NCI-H82 treated with DMSO at 0.1 percent for 48 hours (cell line): Measurements from ENCODE around the gene MCM10.
"Not testable (repeated sequence)": the region's sequence is repeated elsewhere in the genome, so short reads cannot be mapped to it uniquely, and the experiment has no call there.

Experiments used
- DNase-seq: peaks from one replicate; lab custom pipeline; 2025; ENCODE audit not compliant: unreplicated experiment; lab: John Stamatoyannopoulos, UW

Gene MCM10

DNA sequence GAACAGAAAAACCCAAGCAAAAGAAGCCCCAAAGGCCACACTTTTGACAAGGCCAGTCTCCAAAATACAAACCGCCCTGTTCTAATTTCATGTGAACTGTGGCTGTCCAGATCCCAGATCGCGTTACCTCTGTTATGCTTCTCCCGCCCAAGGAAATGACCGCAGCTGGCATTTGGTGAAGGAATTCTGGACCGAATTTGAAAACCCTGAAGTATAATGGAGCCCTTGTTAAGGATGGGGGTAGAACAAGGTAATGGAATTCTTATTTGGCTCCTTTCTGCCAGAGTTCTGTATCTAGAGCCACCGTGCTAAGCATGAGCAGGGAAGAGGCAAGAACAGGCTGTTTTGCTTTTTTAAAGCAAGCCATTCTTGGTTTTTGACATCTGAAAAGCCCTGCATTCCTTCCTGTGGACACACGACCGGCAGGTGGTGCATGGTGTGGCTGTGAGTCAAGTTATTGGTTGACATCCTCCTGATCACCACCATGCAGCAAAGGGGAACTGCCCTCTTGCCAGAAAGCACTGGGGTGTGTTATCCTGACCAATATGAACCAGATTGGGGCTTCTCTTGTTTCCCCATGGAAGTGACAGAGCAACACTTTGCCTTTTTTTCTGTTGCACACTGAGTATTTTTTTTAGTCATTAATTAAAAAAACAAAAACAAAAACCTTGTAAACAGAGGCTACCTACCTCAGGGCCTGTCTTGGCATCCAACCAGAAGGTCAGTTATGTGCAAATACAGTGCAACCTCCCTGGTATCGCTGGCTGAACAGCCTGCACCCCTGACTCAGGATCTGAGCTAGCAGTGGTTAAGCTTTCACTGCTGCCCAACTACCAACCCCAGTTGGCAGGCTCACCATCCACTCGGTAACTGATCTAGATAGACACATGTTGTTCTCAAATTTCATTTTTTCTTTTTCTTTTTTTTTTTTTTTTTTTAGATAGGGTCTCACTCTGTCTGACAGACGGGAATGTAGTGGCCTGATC, 58.6 kb downstream of the MCM10 start:
- DNase-seq, result no peak

DNA sequence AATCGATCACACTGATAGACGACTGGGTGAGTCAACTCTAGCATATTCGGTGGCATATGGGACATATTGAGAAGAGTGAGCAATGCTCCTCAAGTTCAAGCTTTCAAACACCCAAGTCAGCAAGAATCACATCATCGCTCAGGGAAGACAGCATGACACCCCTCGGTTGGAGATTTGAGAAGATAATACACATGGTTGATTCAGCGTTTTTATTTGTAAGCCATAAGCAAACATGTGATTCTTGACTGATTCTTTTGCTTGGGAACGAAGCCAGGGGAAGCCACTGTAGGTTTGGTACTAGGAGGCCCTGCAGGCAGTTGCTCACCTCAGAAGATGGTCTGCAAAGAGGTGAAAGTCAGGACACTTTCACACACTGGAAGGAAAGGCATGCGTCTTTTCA, 60.2 kb downstream of the MCM10 start:
- no peak for DNase-seq

DNA sequence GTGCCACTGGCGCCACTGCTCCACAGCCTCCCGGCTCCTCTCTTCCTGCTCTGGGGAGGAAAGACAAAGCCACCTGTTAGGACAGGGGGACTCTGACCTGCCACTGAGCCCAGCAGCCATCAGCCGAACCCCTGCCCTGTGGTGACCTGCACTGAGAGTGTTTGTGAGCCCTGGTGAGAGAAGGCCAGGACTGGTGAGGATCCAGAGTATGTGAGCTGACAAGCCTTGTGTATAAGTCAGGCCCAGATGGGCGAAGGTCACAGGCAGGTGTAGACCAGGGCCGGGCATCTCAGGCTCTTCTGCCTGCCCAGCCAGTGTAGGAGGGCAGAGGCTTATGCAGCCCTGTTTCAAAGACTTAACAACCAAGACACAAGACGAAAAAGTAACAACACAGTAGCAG, 60.8 kb downstream of the MCM10 start:
- no peak for DNase-seq

DNA sequence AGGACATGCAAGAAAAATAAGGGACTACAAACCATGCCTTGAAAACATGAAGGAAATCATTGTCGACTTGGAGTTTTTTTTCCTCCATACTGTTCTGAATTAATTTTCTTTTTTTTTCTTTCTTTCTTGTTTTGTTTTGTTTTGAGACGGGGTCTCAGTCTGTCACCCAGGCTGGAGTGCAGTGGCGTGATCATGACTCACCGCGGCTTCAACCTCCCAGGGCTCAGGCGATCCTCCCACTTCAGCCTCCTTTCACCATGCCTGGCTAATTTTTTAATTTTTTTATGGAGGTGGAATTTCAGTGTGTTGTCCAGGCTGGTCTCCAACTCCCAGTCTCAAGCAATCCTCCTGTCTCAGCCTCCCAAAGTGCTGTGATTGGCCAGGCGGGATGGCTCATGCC, 61.2 kb downstream of the MCM10 start:
- no peak for DNase-seq

DNA sequence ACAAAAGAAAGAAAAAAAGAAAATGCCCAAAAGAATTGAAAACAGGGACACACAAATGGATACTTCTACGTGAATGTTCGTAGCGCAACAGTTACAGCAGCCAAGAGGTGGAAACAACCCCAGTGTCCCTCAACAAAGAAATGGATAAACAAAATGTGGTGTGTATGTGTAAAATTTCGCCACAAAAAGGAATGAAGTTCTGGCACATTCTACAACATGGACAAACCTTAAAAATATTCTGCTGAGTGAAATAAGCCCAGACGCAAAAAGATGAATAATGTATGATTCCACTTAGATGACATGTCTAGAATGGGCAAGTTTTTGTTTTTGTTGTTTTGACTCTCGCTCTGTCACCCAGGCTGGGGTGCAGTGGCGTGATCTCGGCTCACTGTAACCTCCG, 61.9 kb downstream of the MCM10 start:
- no peak for DNase-seq

DNA sequence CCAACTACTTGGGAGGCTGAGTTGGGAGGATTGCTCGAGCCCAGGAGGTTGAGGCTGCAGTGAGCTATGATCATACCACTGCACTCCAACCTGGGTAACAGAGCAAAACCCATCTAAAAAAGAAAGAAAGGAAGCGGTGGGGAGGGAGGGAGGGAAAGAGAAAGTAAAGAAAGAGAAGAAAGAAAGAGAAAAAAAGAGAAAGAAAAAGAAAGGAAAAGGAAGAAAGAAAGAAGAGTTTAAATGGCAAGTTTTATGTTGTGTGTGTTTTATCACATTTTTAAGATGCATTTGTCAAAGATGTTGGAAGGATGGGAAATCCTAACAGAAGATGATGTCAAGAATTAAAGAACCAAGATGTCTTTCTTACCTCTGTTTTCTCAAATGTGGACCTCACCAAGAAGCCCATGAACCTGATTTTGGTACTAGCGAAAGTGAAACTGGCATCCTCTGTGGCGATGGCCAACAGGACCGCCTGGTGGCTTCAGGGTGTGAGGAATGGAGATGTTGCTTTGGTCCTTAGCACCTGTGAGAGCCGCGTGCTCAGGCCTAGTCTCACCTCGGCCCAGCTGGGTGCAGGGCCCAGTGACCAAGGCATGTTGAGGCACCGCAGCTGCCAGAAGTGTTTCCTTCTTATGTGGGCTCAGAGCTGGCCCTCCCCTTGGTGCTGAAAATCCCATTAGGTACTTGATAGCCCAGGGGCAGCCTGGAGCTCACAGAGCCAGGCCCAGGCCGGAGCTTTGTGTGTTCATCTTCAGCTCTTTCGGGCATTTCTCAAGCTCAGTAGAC, 63.0 kb downstream of the MCM10 start:
- DNase-seq, result no peak

DNA sequence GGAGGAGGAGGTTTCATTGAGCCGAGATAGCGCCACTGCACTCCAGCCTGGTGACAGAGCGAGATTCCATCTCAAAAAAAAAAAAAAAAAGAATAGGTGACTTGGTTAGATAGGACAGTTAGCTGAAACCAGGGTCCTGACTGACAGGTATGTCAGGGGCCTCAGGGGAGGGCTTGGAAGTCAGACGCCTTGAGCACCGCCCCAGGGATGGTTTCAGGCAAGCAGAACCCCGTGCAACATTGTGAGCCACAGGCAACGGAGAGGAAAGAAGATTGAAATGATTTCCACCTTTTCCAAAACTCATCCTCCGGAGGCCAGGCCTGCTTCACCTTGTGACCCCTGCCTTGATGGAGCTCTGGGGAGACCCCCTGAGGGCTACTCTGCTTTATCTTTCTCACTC, 64.2 kb downstream of the MCM10 start:
- DNase-seq, result no peak

DNA sequence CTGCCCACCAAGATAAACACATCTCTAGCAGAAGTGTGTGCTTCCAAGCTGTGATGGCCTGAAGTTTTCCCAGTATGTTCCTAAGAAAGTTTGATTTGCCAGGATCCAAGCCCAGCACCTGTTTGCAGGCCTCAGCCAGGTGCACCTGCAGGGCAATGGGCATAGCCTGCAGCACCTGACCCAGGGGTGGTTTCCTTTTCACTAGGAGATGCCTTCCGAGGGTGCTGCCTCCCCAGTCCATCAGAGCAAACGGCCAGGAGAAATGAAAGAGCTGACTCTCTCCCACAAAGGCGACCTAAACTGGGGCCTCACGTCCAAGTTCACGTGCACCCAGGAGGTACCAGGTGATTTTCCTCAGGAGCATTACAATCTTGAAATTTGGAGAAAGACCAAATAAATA, 65.7 kb downstream of the MCM10 start:
- DNase-seq, result no peak

DNA sequence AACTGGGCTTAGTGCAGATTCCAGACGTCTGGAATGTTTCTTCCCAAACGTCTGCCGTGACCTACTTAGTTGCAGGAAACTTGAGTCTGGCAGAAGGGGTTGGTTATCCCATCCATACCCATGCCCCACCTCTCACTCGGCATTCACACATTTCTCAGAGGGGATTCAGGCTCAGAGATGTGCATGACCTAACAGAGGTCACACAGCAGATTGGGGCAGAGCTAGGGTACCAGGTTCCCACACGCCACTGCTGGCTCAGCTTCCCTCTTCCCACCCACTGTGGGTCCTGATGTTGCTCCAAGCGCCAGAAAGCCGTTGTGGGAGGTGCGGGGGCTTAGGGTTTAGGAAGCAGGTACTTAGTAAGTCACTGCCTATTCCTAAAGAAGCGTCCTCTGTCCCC, 69.8 kb downstream of the MCM10 start:
- no peak for DNase-seq

DNA sequence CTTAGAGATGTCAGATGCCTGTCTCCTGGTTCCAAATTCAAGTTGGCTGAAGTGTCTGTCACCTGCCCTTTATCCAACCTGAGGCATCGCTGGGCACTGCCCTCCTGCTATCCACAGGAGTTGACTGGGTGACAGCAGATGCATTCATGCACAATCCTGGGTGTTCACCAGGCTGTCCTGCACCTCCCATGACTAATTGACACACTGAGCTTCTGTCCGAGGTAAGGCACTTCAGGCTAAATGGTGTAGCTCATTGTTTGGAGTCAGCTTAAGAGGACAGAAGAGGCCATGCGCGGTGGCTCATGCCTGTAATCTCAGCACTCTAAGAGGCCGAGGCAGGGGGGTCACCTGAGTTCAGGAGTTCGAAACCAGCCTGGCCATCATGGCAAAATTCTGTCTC, 70.5 kb downstream of the MCM10 start:
- DNase-seq, result no peak

DNA sequence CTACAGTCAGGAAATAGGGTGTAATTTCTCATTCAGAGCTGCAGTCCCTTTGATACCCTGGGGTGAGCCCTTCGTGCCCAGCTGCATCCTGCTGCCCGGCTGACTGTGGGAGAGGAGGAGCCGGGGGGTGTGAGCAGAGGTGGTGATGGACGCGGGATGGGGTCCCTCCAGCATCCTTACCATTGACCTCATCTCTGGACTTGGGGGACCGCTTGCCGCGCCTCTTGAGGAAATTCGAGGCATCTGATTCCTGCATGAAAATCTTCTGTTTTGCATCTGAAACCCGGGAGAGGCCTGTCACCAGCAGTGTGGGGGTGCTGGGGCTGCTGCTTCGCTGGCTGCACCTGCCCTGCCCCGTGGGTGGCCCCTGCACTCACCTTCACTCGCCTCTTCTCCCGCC, 72.0 kb downstream of the MCM10 start:
- no peak for DNase-seq

DNA sequence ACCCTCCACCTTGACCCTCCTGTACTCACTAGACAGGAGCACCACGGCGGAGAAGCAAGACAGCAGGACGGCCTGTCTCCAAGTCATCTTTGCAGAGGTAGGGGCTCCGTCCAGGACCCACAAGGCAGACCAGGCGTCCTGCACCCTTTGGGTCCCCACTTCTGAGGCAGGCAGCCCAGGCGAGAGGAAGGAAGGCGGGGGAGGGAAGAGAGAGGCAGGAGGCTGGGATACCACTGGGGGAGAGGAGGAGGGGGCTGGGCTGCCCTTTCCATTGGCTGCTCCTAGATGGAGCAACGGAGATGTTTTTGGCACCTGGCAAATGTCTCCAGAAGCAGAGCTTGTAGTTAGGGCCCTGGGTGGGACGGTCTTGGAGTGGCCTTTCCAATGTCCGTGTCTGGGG, 72.8 kb downstream of the MCM10 start, which contains the start of gene UCMA:
Gene UCMA (minus strand): TSS at position 203 of the 400 bp plus-strand sequence. CDS start 116 bp downstream, at position 87.
- no peak for DNase-seq

DNA sequence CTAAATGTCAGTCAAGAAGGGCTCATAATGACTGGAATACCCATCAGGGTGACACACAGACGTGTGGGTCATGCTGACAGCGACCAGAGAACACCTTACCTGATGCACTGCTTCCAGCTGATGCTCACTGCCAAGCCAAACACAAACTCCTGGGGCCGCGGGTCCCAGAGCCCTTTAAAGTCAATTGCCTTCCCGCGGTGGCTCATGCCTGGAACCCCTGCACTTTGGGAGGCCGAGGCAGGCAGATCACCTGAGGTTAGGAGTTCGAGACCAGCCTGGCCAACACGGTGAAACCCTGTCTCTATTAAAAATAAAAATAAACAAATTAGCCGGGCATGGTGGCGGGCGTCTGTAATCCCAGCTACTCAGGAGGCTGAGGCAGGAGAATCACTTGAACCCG, 73.4 kb downstream of the MCM10 start:
- DNase-seq, result not testable (repeated sequence)

DNA sequence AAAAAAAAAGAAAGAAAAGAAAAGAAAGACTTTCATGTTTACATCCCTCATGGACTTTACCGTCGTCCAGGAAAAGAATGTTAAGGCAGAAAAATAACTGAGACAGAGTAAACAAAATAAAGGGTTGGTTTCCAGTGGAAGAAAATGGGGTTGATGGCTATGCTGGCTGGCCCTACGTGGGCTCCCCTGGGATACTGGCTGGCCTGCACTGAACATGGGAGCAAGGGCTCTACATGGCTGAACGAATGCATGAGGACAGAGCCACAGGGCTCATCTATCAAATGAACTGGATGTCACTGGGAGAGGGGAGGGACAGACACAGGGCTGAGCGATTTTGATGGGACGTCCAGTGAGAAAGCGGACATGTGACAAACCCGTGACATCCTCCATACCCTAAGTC, 75.3 kb downstream of the MCM10 start:
- no peak for DNase-seq

DNA sequence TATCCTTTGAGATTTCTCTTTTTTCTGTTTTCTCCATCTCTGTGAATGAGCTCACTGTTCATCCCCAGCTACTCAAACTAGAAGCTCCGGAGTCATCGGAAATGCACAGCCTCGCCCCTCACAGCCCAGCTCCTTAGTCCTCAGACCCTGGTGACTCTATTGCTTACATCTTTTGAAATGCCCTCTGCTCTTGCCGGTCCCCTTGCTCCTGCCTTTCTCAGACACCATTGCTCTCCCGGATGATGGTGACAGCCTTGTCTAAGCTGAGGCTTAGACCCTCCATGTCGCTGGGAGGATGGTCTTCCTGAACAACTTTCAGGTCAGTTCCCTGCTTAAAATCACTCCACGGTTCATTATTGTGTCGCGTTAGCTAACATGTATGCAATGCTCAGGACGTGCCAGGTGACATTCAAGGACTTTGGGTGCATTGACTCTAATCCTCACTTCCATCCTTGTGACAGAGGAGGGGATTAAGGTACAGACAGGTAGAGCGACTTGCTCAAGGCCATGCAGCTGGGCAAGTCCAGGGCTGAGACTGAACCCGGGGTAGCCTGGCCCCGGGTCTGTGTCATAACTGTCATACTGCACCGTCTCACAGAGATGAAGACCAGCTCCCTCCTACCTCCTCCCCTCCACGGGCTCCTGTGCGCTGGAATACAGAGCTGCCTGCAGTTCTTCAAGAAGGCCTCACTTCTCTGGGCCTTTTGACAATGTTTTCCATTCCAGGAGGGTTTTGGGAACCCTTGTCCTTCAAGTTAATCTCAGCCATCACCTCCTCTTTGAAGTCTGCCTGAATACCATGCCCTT, 77.1 kb downstream of the MCM10 start:
- no peak for DNase-seq

DNA sequence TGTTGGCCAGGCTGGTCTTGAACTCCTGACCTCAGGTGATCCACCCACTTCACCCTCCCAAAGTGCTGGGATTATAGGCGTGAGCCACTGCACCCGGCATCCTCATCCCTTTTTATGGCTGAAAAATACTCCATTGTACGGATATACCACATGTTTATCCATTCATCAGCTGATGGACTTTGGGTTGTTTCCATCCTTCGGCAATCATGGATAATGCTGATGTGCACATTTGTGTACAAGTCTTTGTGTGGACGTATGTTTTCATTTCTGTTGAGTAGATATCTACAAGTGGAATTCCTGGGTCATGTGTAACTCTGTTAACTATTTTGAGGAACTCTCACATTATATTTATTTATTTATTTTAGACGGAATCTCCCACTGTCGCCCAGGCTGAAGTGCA, 78.6 kb downstream of the MCM10 start:
- no peak for DNase-seq

DNA sequence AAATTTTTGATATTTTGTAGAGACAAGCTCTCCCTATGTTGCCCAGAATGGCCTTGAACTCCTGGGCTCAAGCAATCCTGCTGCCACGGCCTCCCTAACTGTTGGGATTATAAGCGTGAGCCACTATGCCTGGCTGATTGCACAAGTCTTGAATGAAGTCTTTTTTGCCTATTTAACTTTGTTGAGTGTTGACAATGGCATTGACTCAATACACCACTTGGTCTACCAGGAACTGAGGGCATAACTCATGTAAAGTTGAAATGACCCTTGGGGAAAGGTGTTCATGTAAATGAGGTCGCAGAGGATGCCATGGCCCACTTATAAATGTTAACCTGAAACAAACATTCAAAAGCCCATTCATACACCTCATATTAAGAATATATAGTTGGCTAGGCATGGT, 80.3 kb downstream of the MCM10 start:
- no peak for DNase-seq

DNA sequence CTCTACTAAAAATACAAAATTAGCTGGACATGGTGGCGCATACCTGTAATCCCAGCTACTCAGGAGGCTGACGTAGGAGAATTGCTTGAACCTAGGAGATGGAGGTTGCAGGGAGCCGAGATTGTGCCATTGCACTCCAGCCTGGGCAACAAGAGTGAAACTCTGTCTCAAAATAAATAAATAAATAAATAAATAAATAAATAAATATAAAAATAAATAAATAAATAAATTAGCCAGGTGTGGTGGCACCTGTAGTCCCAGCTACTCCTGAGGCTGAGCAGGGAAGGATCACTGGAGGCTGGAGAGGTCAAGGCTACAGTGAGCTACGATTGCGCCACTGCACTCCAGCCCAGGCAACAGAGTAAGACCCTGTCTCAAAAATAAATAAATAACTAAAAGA, 80.9 kb downstream of the MCM10 start:
- DNase-seq, result not testable (repeated sequence)

DNA sequence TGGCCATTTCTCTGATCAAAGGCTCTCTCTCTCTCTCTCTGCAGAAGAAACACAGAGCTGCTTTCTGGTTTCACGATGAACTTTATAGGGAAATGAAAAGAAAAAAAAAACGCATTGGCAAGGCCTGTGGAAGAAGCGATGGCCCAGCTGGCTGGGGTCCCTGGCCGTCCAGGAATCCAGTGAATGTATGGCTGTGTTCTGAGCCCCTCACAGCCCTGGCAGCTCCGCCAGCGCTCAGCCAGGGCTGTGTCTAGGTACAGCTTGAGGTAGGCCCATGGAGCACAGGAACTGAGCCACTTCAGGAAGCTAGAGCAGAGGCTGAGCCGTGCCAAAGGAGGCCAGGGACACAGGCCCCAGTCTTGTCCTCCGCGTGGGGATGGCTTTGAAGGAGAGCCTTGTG, 85.9 kb downstream of the MCM10 start:
- DNase-seq, result no peak

DNA sequence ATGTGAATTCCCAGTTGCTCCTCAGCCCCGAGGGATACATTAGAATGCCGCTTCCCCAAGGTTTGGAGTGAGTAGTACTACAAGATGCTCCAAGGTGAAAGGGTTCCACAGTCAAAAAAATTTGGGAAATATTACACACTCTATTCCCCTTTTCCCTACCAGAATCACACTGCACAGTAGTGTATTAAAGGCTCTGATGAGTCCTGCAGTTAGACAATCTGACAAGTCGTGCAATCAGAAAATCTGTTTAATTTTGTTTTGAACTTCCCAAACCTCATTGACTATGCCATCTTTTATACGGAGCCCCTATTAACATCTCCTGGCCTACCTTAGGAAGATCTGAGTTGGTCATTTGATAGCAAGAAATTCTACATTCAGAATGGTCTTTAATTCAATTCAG, 86.4 kb downstream of the MCM10 start:
- no peak for DNase-seq

DNA sequence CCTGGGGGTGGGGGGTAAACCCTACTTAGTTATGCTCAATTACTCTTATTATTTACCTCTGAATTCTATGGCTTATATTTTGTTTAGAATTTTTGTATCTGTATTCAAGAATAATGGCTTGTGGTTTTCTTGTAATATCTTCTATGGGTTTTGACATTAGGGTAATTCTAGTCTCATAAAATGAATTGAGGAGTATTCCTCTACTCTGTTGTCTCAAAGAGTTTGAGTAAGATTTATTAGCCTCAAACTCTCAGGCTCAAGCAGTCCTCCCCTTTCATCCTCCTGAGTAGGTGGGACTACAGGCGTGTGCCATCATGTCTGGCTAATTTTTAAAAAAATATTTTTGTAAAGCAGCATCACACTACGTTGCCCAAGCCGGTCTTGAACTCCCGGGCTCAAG, 92.4 kb downstream of the MCM10 start:
- DNase-seq, result no peak
